ENCODE results near the gene KLHL18.

DNA sequence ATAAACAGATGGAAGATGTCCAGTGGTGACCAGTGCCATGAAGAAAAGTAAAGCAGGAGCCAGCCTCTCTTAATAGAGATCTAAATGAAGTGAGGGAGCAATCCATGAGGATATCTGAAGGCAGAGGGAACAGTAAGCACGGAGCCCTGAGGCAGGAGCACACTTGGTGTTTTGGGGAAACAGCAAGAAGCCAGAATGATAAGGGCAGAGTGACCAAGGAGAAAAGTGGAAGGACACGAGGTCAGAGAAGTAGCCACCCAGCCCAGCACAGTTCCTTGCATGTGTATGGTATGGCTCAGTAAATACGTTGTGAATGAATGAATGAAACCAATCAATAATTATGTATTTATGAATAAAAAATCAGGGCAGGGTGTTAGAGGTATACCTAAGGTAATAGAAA, 11.6 kb downstream of the KLHL18 start:
- no peak for TF ChIP-seq CTCF (conservative IDR thresholded peaks at IDR 0.05; ENCODE audit: low read depth, low read length)
- TF ChIP-seq EZH2 (IDR thresholded peaks at IDR 0.05; ENCODE audit: low read length, unreplicated experiment): no peak
- no peak for TF ChIP-seq EZH2phosphoT487 (IDR thresholded peaks at IDR 0.05; ENCODE audit: borderline replicate concordance, low read length)

All from PC-3 (cell line).